ENCODE measurements around the gene GSK3A. TPM values are rescaled to one million over a fixed set of nuclear protein-coding genes. Genes with fewer than 3 reads are reported as not detected.

Gene GSK3A
- total RNA-seq (2014; rRNA removed; shearing (Covaris generic)) = 31.1 and 44.7 TPM in 2 replicates

- peak; percentile 99 for DNase-seq (ENCODE audit: low read depth)
Measured at GRCh38 chr19:42242512-42243409, at the start of gene GSK3A. GSK3A (minus strand) TSS chr19:42242602; CDS start chr19:42242465, 137 bp downstream.

DNA sequence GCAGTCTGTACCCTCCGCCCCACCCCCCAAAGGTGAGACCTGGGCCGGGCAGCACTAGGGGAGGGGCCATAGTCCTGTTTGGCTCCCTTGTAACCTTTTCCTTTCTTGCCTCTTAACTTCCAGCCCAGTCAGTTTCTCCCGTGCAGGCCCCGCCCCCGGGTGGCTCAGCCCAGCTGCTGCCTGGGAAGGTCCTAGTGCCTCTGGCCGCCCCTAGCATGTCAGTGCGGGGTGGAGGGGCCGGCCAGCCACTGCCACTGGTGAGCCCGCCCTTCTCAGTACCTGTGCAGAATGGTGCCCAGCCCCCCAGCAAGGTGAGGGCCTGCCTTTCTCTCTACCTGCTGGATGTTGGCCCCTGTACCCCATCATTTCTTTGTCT, 49.0 kb upstream of the GSK3A start:
- no peak for DNase-seq (ENCODE audit: low read depth)

- DNase-seq (ENCODE audit: low read depth) = peak; percentile 50
Measured at GRCh38 chr19:42290523-42291434, 48.4 kb upstream of the GSK3A start.

- no peak for DNase-seq (ENCODE audit: low read depth)
Measured at GRCh38 chr19:42290136-42290522, 47.7 kb upstream of the GSK3A start.

- DNase-seq (ENCODE audit: low read depth) = no peak
Measured at GRCh38 chr19:42289556-42290041, 47.2 kb upstream of the GSK3A start.

GRCh38 chr19:42288881-42289555, 46.6 kb upstream of the GSK3A start:
- DNase-seq (ENCODE audit: low read depth) = no peak

- DNase-seq (ENCODE audit: low read depth) = no peak
Measured at GRCh38 chr19:42288387-42288786, 46.0 kb upstream of the GSK3A start.

- no peak for DNase-seq (ENCODE audit: low read depth)
Measured at GRCh38 chr19:42287827-42288107, 45.4 kb upstream of the GSK3A start.

- DNase-seq (ENCODE audit: low read depth) = no peak
Measured at GRCh38 chr19:42287017-42287826, 44.8 kb upstream of the GSK3A start.

DNA sequence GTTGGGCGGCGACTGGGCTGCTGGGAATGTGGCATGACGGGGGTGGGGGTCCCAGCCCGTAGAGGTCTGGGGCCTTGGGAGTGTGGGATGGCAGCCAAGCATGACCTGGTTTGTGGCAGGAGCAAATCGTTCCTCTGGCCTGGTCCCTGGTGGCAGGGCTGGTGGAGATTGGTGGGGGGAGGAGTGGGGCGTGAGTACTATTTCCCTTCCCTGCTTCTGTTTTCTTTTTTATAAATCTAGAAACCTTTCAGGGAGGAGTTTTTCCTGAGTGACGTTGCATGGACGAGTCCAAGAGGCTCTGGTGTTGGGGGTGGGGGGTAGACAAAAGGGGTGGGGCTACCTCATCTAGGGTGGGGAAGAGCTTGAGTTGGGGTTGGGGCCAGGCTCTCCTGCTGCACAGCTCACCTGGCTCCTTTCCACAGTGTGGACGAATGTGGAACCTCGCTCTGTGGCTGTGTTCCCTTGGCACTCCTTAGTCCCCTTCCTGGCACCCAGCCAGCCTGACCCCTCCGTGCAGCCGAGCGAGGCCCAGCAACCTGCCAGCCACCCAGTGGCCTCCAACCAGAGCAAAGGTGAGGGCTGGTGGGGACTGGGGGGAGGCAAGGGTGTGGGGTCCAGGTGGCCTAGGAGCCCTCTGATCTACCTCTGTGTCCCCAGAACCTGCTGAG, 44.1 kb upstream of the GSK3A start:
- no peak for DNase-seq (ENCODE audit: low read depth)

DNA sequence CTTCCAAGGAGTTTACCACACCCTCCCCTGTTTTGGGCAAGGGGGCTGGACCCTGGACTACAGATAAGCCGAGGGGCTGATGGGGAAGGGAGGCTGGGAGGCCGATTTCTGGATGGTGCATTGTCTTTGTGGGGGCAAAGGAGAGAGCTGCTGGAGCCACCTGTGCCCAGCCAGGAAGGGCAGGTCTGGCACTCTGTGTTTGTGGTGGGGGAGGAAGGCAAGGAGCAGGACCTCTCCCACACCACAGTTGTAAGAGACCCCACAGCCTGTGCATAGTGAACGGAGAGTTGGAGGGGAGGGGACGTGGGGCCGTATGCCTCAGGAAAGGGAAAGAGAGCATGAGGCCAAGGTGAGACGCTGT, 43.6 kb upstream of the GSK3A start:
- no peak for DNase-seq (ENCODE audit: low read depth)

DNA sequence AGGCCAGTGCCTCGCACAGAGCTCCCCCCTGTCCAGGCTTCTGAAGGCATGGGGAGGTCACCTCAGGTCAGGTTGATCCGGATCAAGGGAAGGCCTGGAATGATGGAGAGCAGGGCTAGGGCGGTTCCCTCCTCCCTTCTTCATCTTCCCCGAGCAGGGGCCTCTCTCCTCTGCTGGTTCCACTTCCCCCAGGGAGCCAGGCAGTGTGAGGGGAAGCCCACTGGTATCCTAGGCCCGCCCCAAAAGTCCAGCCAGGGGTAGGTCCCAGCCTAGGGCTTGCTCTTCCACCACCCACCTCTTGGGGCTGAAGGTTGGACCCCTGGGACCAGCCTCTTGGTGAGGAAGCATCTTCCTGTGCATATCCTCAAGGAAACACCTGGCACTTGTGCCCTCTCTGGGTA, 43.1 kb upstream of the GSK3A start:
- no peak for DNase-seq (ENCODE audit: low read depth)

- DNase-seq (ENCODE audit: low read depth) = no peak
Measured at GRCh38 chr19:42284591-42285341, 42.4 kb upstream of the GSK3A start.

GRCh38 chr19:42284066-42284501, 41.7 kb upstream of the GSK3A start:
- peak; percentile 90 for DNase-seq (ENCODE audit: low read depth)

GRCh38 chr19:42283188-42284065, 41.0 kb upstream of the GSK3A start:
- DNase-seq (ENCODE audit: low read depth) = peak; percentile 97

DNA sequence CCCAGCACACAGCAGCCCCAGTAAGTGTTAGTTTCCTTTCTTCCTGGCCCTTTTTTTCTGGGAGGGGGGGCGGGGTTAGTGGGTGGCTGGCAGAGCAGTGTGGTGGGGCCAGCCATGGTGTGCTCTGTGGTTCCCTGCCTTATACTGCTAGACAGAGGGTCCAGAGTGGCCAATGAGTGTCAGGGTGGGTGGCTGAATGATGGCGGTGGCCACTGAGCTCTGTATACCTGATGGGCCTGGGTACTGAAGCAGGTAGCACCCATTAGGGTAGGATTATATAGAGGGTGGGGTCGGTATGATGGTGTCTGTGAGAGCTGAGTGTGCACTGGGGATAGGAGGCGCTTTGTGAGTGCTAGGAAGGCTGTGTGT, 40.4 kb upstream of the GSK3A start:
- DNase-seq (ENCODE audit: low read depth) = no peak

DNA sequence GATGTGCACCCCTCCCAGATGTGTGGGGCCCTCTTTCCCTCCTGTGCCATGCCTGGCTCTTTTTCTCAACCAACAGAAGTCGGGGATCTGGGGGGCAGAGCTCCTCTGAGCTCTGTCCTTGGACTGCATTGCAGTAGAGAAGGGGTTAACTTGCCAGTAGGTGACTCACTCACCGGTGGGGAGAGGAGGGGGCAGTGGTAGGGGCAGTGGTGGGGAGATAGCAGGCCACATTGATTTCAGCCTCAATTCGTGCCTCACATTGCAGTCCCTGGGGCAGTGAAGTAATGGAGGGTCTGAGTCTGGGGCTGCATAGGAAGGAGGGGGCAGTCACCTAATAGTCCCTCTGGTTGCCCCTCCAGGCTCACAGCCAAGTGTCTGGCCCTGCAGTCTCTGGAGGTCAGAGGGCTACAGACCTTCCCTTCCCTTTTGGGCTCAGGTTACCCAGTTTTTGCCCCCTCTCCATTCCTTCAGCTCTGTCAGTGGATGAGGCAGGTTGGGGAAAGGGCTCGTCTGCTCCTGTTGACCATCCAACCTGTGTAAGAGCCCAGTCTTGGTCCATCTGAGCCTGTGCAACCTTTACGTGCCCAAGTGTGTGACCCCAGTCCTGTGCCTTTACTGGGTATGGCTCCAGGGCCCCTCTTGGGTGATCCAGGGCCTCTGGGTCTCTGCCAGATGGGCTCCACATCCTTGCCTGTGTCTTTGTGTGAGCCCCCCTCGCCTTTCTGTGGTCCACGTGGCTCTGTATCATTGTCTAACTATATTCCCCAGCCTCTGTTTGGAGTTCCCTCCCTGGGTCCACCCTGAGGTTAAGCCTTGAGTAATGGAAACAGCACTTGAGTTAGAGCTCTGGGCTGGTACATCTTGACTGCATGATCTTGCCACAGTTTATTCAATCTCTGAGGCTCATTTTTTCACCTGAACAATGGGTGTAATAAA, 39.7 kb upstream of the GSK3A start:
- peak; percentile 75 for DNase-seq (ENCODE audit: low read depth)
